ENCODE results near the gene PDE7B. TPM values are rescaled to one million over a fixed set of nuclear protein-coding genes. Genes with fewer than 3 reads are reported as not detected.

PDE7B gene
- total and polyA plus RNA-seq, 4 experiments from 2014 or later = 0.06 to 0.94 (median 0.28) TPM

DNA sequence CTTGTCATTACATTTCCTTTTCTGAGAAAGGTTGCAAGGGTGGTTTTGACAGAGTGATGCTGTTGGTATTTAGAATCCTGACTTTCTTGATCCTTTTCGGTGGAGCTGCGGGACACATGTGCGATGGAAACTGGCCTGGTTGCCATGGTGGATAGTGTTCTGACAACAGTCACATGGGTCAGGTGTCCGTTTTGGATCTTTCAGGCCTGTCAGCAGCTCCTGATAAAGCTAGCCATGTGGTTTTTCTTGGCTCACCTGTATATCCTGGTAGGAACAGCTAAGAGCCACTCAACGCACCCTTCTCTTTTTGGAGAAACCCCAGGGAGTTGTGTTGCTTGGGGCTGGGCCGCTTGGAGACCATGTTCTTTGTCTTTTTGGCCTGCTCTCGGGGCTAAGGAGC, 221.2 kb downstream of the PDE7B start:
- H3K4me1 ChIP-seq (ENCODE audit: insufficient read depth, low read length) = no peaks in the 10 kb centered on the region
- no peak for DNase-seq
- H3K4me1 Mint-ChIP-seq = no peaks in the 10 kb centered on the region
- CTCF ChIA-PET (ENCODE audit: partially characterized antibody) = no interaction called here
- no peak overlapping the region for H3K4me3 Mint-ChIP-seq
- H3K36me3 ChIP-seq (ENCODE audit: insufficient read depth, low read length) = no peaks in the 10 kb centered on the region
- intact Hi-C loops (cut with micrococcal nuclease) = no loop called here
- H3K27ac Mint-ChIP-seq = no peak overlapping the region
- H3K9me3 Mint-ChIP-seq = peaks cover 0 to 1% (median 0%) of the 10 kb centered on the region in 8 donors
- H3K27me3 ChIP-seq (ENCODE audit: insufficient read depth, low read length) = no peaks in the 10 kb centered on the region
- no peaks in the 10 kb centered on the region for H3K36me3 Mint-ChIP-seq
- H3K27ac ChIP-seq (ENCODE audit: low read depth, low read length) = no peak overlapping the region
- H3K9me3 ChIP-seq (ENCODE audit: control insufficient read depth in 1 of 2, low read length in 2 of 2) = no peaks in the 10 kb centered on the region
- peaks cover 2 to 3% of the 10 kb centered on the region in 2 donors for H3K27me3 Mint-ChIP-seq
- H3K4me3 ChIP-seq (ENCODE audit: low read length in 2 of 2) = no peak overlapping the region
- POLR2A ChIA-PET (ENCODE audit: partially characterized antibody) = no interaction called here

DNA sequence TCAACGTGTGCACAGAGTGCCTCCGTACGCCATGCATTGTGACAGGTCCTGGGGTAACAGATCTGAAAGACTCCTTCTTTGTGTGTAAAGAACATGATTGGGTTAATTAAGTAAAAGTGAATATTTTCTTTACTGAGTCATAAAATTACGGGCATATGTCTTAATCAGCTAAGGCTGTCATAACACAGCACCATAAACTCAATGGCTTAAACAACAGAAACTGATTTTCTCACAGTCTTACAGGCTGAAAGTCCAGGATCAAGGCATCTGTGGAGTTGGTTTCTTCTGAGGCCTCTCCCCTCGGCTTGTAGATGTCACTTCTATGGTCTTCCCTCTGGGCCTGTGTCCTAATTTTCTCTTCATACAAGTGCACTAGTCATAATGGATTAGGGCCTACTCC, 221.7 kb downstream of the PDE7B start:
- Mint-ChIP-seq H3K4me3 (no peak overlapping the region), H3K4me1 (no peaks in the 10 kb centered on the region), H3K36me3 (no peaks in the 10 kb centered on the region), H3K27ac (no peak overlapping the region), H3K27me3 (peaks cover 2 to 5% of the 10 kb centered on the region in 2 donors), H3K9me3 (peaks cover 0 to 1% (median 0%) of the 10 kb centered on the region in 8 donors)
- no peak overlapping the region for H3K27ac ChIP-seq (ENCODE audit: low read depth, low read length)
- no peak overlapping the region for H3K4me3 ChIP-seq (ENCODE audit: low read length in 2 of 2)
- intact Hi-C loops (cut with micrococcal nuclease) = no loop called here
- no peaks in the 10 kb centered on the region for H3K9me3 ChIP-seq (ENCODE audit: control insufficient read depth in 1 of 2, low read length in 2 of 2)
- H3K36me3 ChIP-seq (ENCODE audit: insufficient read depth, low read length) = no peaks in the 10 kb centered on the region
- H3K4me1 ChIP-seq (ENCODE audit: insufficient read depth, low read length) = no peaks in the 10 kb centered on the region
- DNase-seq = no peak
- ChIA-PET POLR2A (ENCODE audit: partially characterized antibody) (no interaction called here), CTCF (ENCODE audit: partially characterized antibody) (no interaction called here)
- H3K27me3 ChIP-seq (ENCODE audit: insufficient read depth, low read length) = no peaks in the 10 kb centered on the region

DNA sequence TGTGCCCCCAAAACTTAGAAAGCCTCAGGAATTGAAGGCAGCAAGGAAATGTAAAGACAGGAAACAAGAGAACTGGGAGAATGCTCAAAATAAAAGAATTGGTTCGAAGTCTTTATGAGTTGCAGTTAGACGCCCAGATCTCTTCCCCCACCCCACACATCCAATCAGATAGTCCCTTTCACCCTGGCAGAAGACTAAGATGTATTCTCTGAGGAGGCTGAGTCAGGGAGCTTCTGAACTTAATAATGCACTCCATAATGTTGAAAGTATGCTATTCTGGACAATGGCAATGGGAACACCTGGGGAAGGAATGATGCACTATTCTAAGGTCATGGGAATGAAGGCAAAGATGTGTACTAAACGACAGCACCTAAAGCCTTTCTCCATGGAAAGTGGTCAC, 225.0 kb downstream of the PDE7B start:
- Histone ChIP-seq H3K27ac (ENCODE audit: low read depth, low read length) (no peak overlapping the region), H3K36me3 (ENCODE audit: insufficient read depth, low read length) (no peaks in the 10 kb centered on the region), H3K4me1 (ENCODE audit: insufficient read depth, low read length) (no peaks in the 10 kb centered on the region), H3K27me3 (ENCODE audit: insufficient read depth, low read length) (no peaks in the 10 kb centered on the region), H3K9me3 (ENCODE audit: control insufficient read depth in 1 of 2, low read length in 2 of 2) (no peaks in the 10 kb centered on the region), H3K4me3 (ENCODE audit: low read length in 2 of 2) (no peak overlapping the region)
- POLR2A ChIA-PET (ENCODE audit: partially characterized antibody) = no interaction called here
- Mint-ChIP-seq H3K4me1 (no peaks in the 10 kb centered on the region), H3K4me3 (no peak overlapping the region), H3K9me3 (peaks cover 0 to 1% (median 0%) of the 10 kb centered on the region in 8 donors), H3K36me3 (no peaks in the 10 kb centered on the region), H3K27ac (no peak overlapping the region), H3K27me3 (peaks cover 2% of the 10 kb centered on the region in 2 donors)
- DNase-seq = no peak
- CTCF ChIA-PET (ENCODE audit: partially characterized antibody) = no interaction called here
- intact Hi-C loops (cut with micrococcal nuclease) = no loop called here

- Histone ChIP-seq H3K27ac (ENCODE audit: low read depth, low read length) (no peak overlapping the region), H3K4me1 (ENCODE audit: insufficient read depth, low read length) (no peaks in the 10 kb centered on the region), H3K4me3 (ENCODE audit: low read length in 2 of 2) (no peak overlapping the region), H3K36me3 (ENCODE audit: insufficient read depth, low read length) (no peaks in the 10 kb centered on the region), H3K9me3 (ENCODE audit: control insufficient read depth in 1 of 2, low read length in 2 of 2) (no peaks in the 10 kb centered on the region), H3K27me3 (ENCODE audit: insufficient read depth, low read length) (no peaks in the 10 kb centered on the region)
- ChIA-PET POLR2A (ENCODE audit: partially characterized antibody) (no interaction called here), CTCF (ENCODE audit: partially characterized antibody) (no interaction called here)
- H3K4me1 Mint-ChIP-seq = no peaks in the 10 kb centered on the region
- H3K9me3 Mint-ChIP-seq = peaks cover 0 to 1% (median 0%) of the 10 kb centered on the region in 8 donors
- no peaks in the 10 kb centered on the region for H3K36me3 Mint-ChIP-seq
- intact Hi-C loops (cut with micrococcal nuclease) = no loop called here
- H3K27me3 Mint-ChIP-seq = peaks cover 2 to 3% of the 10 kb centered on the region in 2 donors
- H3K27ac Mint-ChIP-seq = no peak overlapping the region
- H3K4me3 Mint-ChIP-seq = no peak overlapping the region
- DNase-seq = no peak
These were observed 226.5 kb downstream of the PDE7B start for GRCh38 chr6:136077834-136078576.

GRCh38 chr6:136079701-136080565, 228.4 kb downstream of the PDE7B start:
- Histone ChIP-seq H3K4me3 (ENCODE audit: low read length in 2 of 2) (no peak overlapping the region), H3K36me3 (ENCODE audit: insufficient read depth, low read length) (no peaks in the 10 kb centered on the region), H3K27me3 (ENCODE audit: insufficient read depth, low read length) (no peaks in the 10 kb centered on the region), H3K9me3 (ENCODE audit: control insufficient read depth in 1 of 2, low read length in 2 of 2) (no peaks in the 10 kb centered on the region), H3K27ac (ENCODE audit: low read depth, low read length) (no peak overlapping the region), H3K4me1 (ENCODE audit: insufficient read depth, low read length) (no peaks in the 10 kb centered on the region)
- Mint-ChIP-seq H3K27ac (no peak overlapping the region), H3K4me1 (no peaks in the 10 kb centered on the region), H3K4me3 (no peak overlapping the region), H3K27me3 (peaks cover 2 to 3% of the 10 kb centered on the region in 2 donors), H3K9me3 (peaks cover 0 to 1% (median 0%) of the 10 kb centered on the region in 8 donors), H3K36me3 (no peaks in the 10 kb centered on the region)
- ChIA-PET POLR2A (ENCODE audit: partially characterized antibody) (no interaction called here), CTCF (ENCODE audit: partially characterized antibody) (no interaction called here)
- no peak for DNase-seq
- intact Hi-C loops (cut with micrococcal nuclease) = no loop called here

- intact Hi-C loops (cut with micrococcal nuclease) = no loop called here
- POLR2A ChIA-PET (ENCODE audit: partially characterized antibody) = no interaction called here
- H3K27me3 ChIP-seq (ENCODE audit: insufficient read depth, low read length) = no peaks in the 10 kb centered on the region
- H3K9me3 ChIP-seq (ENCODE audit: control insufficient read depth in 1 of 2, low read length in 2 of 2) = no peaks in the 10 kb centered on the region
- no peaks in the 10 kb centered on the region for H3K36me3 ChIP-seq (ENCODE audit: insufficient read depth, low read length)
- DNase-seq = no peak
- H3K27ac ChIP-seq (ENCODE audit: low read depth, low read length) = no peak overlapping the region
- Mint-ChIP-seq H3K27ac (no peak overlapping the region), H3K36me3 (no peaks in the 10 kb centered on the region), H3K27me3 (peaks cover 0 to 1% of the 10 kb centered on the region in 2 donors), H3K9me3 (no peaks in the 10 kb centered on the region), H3K4me3 (no peak overlapping the region), H3K4me1 (no peaks in the 10 kb centered on the region)
- no peak overlapping the region for H3K4me3 ChIP-seq (ENCODE audit: low read length in 2 of 2)
- CTCF ChIA-PET (ENCODE audit: partially characterized antibody) = interaction anchor here (1.2 kb wide), 1 partner anchor 27 kb away, joined by 3 read pairs; no protein-coding TSS in a partner anchor
- no peaks in the 10 kb centered on the region for H3K4me1 ChIP-seq (ENCODE audit: insufficient read depth, low read length)
These were observed 232.0 kb downstream of the PDE7B start for GRCh38 chr6:136083540-136083939.

DNA sequence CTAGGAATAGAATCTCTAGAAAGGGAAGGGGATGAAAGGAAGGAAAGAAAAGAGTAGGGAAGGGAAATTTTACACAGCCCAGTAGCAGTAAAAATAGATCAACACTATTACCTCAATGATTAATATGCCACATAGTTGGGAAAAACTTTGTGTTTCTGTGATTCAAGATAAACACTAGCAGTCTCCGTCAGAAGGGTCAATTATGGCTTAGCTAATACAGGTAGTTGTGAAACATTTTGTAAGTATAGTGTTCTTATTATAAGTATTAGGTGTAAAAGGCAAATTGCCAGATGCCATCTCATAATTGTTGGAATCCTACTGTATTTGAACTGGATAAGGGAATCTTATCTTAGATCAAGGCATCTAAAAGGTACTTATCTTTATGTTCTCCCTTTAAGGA, 232.9 kb downstream of the PDE7B start:
- H3K36me3 ChIP-seq (ENCODE audit: insufficient read depth, low read length) = no peaks in the 10 kb centered on the region
- peaks cover 0 to 1% of the 10 kb centered on the region in 2 donors for H3K27me3 Mint-ChIP-seq
- H3K4me3 Mint-ChIP-seq = no peak overlapping the region
- no peak for DNase-seq
- no peak overlapping the region for H3K4me3 ChIP-seq (ENCODE audit: low read length in 2 of 2)
- H3K27ac Mint-ChIP-seq = no peak overlapping the region
- CTCF ChIA-PET (ENCODE audit: partially characterized antibody) = interaction anchor here (1.2 kb wide), 1 partner anchor 28 kb away, joined by 3 read pairs; no protein-coding TSS in a partner anchor
- no peaks in the 10 kb centered on the region for H3K4me1 ChIP-seq (ENCODE audit: insufficient read depth, low read length)
- no peak overlapping the region for H3K27ac ChIP-seq (ENCODE audit: low read depth, low read length)
- no peaks in the 10 kb centered on the region for H3K9me3 ChIP-seq (ENCODE audit: control insufficient read depth in 1 of 2, low read length in 2 of 2)
- no peaks in the 10 kb centered on the region for H3K36me3 Mint-ChIP-seq
- intact Hi-C loops (cut with micrococcal nuclease) = no loop called here
- H3K4me1 Mint-ChIP-seq = no peaks in the 10 kb centered on the region
- H3K9me3 Mint-ChIP-seq = no peaks in the 10 kb centered on the region
- no peaks in the 10 kb centered on the region for H3K27me3 ChIP-seq (ENCODE audit: insufficient read depth, low read length)
- POLR2A ChIA-PET (ENCODE audit: partially characterized antibody) = no interaction called here
